ENCODE measurements around the gene CFAP43. TPM values are rescaled to one million over a fixed set of nuclear protein-coding genes. Genes with fewer than 3 reads are reported as not detected.

The CFAP43 gene
- total RNA-seq, 2 experiments from 2014 or later, result not detected

DNA sequence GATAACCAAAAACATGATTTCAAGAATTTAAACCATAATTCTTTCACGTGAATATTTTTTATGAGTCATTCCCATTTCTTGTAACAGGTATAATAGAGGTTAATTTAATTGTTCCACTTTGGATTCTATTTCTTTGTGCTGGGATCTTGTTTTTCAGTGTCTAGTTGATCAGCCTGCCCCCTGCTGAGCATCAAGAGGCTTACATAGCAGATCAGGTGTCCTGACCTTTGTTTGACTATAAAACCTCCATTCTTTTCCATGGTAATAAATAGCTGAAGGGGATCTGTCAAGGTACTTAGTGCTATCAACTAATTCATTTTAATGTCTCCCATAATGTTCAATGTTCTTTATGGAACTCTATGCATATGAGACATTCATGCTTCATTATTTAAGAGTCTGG lies 151.4 kb downstream of the CFAP43 start:
- H3K9me2 ChIP-seq (ENCODE audit: insufficient read depth, low read length), result no peaks in the 10 kb centered on the region
- peak; percentile 39 for DNase-seq (ENCODE audit: low spot score)
- ChIA-PET CTCF (ENCODE audit: unreplicated experiment) (no interaction called here), POLR2A (no interaction called here)
- BruUV-seq (replicated peaks), result no TSS peak
- peak; percentile 76 for TF ChIP-seq CTCF (conservative IDR thresholded peaks at IDR 0.05; ENCODE audit: low read length)
- no peak for TF ChIP-seq EZH2phosphoT487 (IDR thresholded peaks at IDR 0.05; ENCODE audit: borderline replicate concordance, low read depth, low read length)
- H3K4me1 ChIP-seq (ENCODE audit: insufficient read depth, low read length, poor library complexity, severe bottlenecking), result no peaks in the 10 kb centered on the region
- H3K4me3 ChIP-seq (ENCODE audit: low read depth, low read length, poor library complexity, severe bottlenecking), result no peak overlapping the region
- no peaks in the 10 kb centered on the region for H4K20me1 ChIP-seq (ENCODE audit: insufficient read depth, low read length)
- no peak overlapping the region for H2AFZ ChIP-seq (ENCODE audit: low read length)
- intact Hi-C loops (cut with micrococcal nuclease; ENCODE audit: unreplicated experiment), result loop anchor here (1.0 kb wide), 1 partner anchor 192 kb away; no protein-coding TSS in a partner anchor
- H3K27ac ChIP-seq (ENCODE audit: low read depth, low read length, poor library complexity, severe bottlenecking), result no peak overlapping the region
- H3K36me3 ChIP-seq (ENCODE audit: insufficient read depth, low read length), result no peaks in the 10 kb centered on the region
- H3K9me3 ChIP-seq (ENCODE audit: low read length), result no peaks in the 10 kb centered on the region
- H3K79me2 ChIP-seq (ENCODE audit: insufficient read depth, low read depth, low read length), result no peaks in the 10 kb centered on the region
- no peak overlapping the region for H3K4me2 ChIP-seq (ENCODE audit: low read length)

Small RNAs within 50 kb of the gene (microRNA-seq; reads per million reads assigned to microRNA genes)
- gene MIR4482 (ENCODE audit: borderline replicate concordance), result not detected
- not detected for gene MIR609 (ENCODE audit: borderline replicate concordance)

Small RNAs within 50 kb of the gene (small RNA-seq; reads per million reads assigned to genes)
- gene MIR4482, result not detected
- not detected for gene MIR609

Other genes starting within 250 kb of the CFAP43 start
- not detected in 2 replicates for gene COL17A1, start 146.5 kb downstream of the CFAP43 start, total RNA-seq (2014; rRNA removed; shearing (Covaris generic))
- gene COL17A1, start 146.5 kb downstream of the CFAP43 start, total RNA-seq (2022), result 0.15 and 0.17 TPM in 2 replicates
- 6.9 and 14.8 TPM in 2 replicates for gene SFR1, start 110.2 kb downstream of the CFAP43 start, total RNA-seq (2014; rRNA removed; shearing (Covaris generic))
- 13.9 and 18.0 TPM in 2 replicates for gene SFR1, start 110.2 kb downstream of the CFAP43 start, total RNA-seq (2022)
- 21.4 and 27.4 TPM in 2 replicates for gene GSTO1, start 22.5 kb upstream of the CFAP43 start, total RNA-seq (2014; rRNA removed; shearing (Covaris generic))
- gene GSTO1, start 22.5 kb upstream of the CFAP43 start, total RNA-seq (2022), result 1.7 and 2.6 TPM in 2 replicates
- gene GSTO2, start 36.8 kb upstream of the CFAP43 start, total RNA-seq (2014; rRNA removed; shearing (Covaris generic)), result 1.6 and 8.2 TPM in 2 replicates
- 1.6 and 2.2 TPM in 2 replicates for gene GSTO2, start 36.8 kb upstream of the CFAP43 start, total RNA-seq (2022)
- gene ITPRIP, start 106.1 kb upstream of the CFAP43 start, total RNA-seq (2014; rRNA removed; shearing (Covaris generic)), result 3.3 and 6.0 TPM in 2 replicates
- 18.0 and 19.6 TPM in 2 replicates for gene ITPRIP, start 106.1 kb upstream of the CFAP43 start, total RNA-seq (2022)
- gene CFAP58, start 121.5 kb upstream of the CFAP43 start, total RNA-seq (2014; rRNA removed; shearing (Covaris generic)), result 0.09 and 0.36 TPM in 2 replicates
- gene CFAP58, start 121.5 kb upstream of the CFAP43 start, total RNA-seq (2022), result 1.5 and 2.0 TPM in 2 replicates

Data from OCI-LY7 (cell line).